ENCODE results near the gene TIMP3.

- TF ChIP-seq, protein P1, sequence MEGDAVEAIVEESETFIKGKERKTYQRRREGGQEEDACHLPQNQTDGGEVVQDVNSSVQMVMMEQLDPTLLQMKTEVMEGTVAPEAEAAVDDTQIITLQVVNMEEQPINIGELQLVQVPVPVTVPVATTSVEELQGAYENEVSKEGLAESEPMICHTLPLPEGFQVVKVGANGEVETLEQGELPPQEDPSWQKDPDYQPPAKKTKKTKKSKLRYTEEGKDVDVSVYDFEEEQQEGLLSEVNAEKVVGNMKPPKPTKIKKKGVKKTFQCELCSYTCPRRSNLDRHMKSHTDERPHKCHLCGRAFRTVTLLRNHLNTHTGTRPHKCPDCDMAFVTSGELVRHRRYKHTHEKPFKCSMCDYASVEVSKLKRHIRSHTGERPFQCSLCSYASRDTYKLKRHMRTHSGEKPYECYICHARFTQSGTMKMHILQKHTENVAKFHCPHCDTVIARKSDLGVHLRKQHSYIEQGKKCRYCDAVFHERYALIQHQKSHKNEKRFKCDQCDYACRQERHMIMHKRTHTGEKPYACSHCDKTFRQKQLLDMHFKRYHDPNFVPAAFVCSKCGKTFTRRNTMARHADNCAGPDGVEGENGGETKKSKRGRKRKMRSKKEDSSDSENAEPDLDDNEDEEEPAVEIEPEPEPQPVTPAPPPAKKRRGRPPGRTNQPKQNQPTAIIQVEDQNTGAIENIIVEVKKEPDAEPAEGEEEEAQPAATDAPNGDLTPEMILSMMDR (conservative IDR thresholded peaks at IDR 0.05 in 1 of 2, IDR thresholded peaks at IDR 0.05 in 1 of 2; ENCODE audit: low read depth in 1 of 2, low read length in 2 of 2), result no peak
- TF ChIP-seq EZH2 (IDR thresholded peaks at IDR 0.05; ENCODE audit: low read length, missing control alignments), result no peak
Measured at GRCh38 chr22:32760396-32760795, 41.1 kb upstream of the TIMP3 start.
